Loucy (cell line): ENCODE results near the gene HSF5.

Experiments
- H2AFZ ChIP-seq: fragments of 200-600 bp; sonication (generic); 2 replicates; pipeline ENCODE4 v1.6.0; 2016; ENCODE audit warnings: antibody characterized with exemption, mild to moderate bottlenecking, low read length, moderate library complexity
- H3F3A ChIP-seq: fragments of 200-600 bp; 2 replicates; pipeline ENCODE4 v1.6.0; 2016; ENCODE audit warnings: antibody characterized with exemption, low read depth, mild to moderate bottlenecking
- H3K27me3 ChIP-seq: fragments of 200-600 bp; sonication (generic); 2 replicates; pipeline ENCODE4 v1.6.1; 2014; ENCODE audit warnings: low read length, mild to moderate bottlenecking; ENCODE audit not compliant: insufficient read depth, poor library complexity, severe bottlenecking
- H3K36me3 ChIP-seq: fragments of 200-600 bp; sonication (generic); 2 replicates; pipeline ENCODE4 v1.6.1; 2016; ENCODE audit warnings: low read length; ENCODE audit not compliant: insufficient read depth
- H3K4me1 ChIP-seq: fragments of 200-600 bp; sonication (generic); 2 replicates; pipeline ENCODE4 v1.5.1; 2014; ENCODE audit warnings: low read length, mild to moderate bottlenecking; ENCODE audit not compliant: insufficient read depth, poor library complexity, severe bottlenecking
- H3K4me2 ChIP-seq: fragments of 200-600 bp; sonication (generic); 2 replicates; pipeline ENCODE4 v1.6.0; 2014; ENCODE audit warnings: antibody characterized with exemption, low read length, low read depth, mild to moderate bottlenecking; ENCODE audit not compliant: poor library complexity, severe bottlenecking
- H3K4me3 ChIP-seq: fragments of 200-600 bp; sonication (generic); 2 replicates; pipeline ENCODE4 v1.5.1; 2014; ENCODE audit warnings: low read length, mild to moderate bottlenecking, mixed read lengths; ENCODE audit not compliant: poor library complexity, severe bottlenecking
- H3K79me2 ChIP-seq: fragments of 200-600 bp; sonication (generic); 2 replicates; pipeline ENCODE4 v1.6.1; 2014; ENCODE audit warnings: low read length; ENCODE audit not compliant: insufficient read depth
- H3K9ac ChIP-seq: fragments of 200-600 bp; sonication (generic); 2 replicates; pipeline ENCODE4 v1.6.0; 2014; ENCODE audit warnings: mild to moderate bottlenecking, low read depth, low read length, moderate library complexity; ENCODE audit not compliant: poor library complexity, severe bottlenecking
- H3K9me2 ChIP-seq: fragments of 200-600 bp; sonication (generic); replicated peaks from 2 replicates; pipeline ENCODE4 v1.6.1; 2016; ENCODE audit warnings: low read depth, low read length, mixed read lengths
- H3K9me3 ChIP-seq: fragments of 200-600 bp; sonication (generic); 2 replicates; pipeline ENCODE4 v1.6.1; 2014; ENCODE audit warnings: mild to moderate bottlenecking, antibody characterized with exemption, low read length, low read depth; ENCODE audit not compliant: insufficient read depth
- H4K20me1 ChIP-seq: fragments of 200-600 bp; sonication (generic); 2 replicates; pipeline ENCODE4 v1.6.0; 2014; ENCODE audit warnings: antibody characterized with exemption, low read length, mild to moderate bottlenecking; ENCODE audit not compliant: insufficient read depth, poor library complexity, severe bottlenecking
- EZH2phosphoT487 ChIP-seq: fragments of 200-600 bp; IDR thresholded peaks from 2 replicates; pipeline ENCODE4 v1.6.1; 2018; ENCODE audit warnings: antibody characterized with exemption, mild to moderate bottlenecking, moderate library complexity, borderline replicate concordance
- TF ChIP-seq, protein P1 (sequence below): fragments of 200-600 bp; sonication (generic); conservative IDR thresholded peaks from 2 replicates; pipeline ENCODE4 v1.5.1; 2014; ENCODE audit warnings: mild to moderate bottlenecking, antibody characterized with exemption, low read length

The HSF5 gene

DNA sequence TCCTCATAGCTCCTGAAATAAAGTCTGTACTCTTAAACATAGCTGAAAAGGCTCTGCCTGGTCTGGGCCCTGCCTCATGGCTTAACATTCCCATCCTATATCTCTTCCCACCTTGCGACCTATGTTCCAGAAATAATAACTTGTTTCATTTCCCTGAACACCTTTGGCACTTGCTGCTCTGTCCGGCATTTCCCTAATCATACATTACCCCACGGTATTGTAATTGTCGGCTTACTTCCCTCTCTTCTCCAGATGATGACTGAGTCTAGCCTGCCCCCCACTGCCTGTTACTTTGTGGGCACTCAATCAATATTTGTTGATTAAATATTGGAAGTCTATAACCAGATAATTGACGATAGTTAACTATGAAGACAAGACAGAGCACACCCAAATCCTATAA, 113.0 kb downstream of the HSF5 start:
- Histone ChIP-seq H2AFZ (no peak overlapping the region), H3K4me3 (no peak overlapping the region), H3K4me1 (peaks cover 43% of the 10 kb centered on the region), H3K9me3 (no peaks in the 10 kb centered on the region), H3K9me2 (no peaks in the 10 kb centered on the region), H3K27me3 (no peaks in the 10 kb centered on the region), H4K20me1 (no peaks in the 10 kb centered on the region), H3K36me3 (peaks cover 5% of the 10 kb centered on the region; the same call in 1 of the 2 replicates), H3K9ac (no peak overlapping the region), H3K79me2 (peaks cover 87% of the 10 kb centered on the region), H3F3A (no peaks in the 10 kb centered on the region), H3K4me2 (no peak overlapping the region)
- TF ChIP-seq, protein P1, sequence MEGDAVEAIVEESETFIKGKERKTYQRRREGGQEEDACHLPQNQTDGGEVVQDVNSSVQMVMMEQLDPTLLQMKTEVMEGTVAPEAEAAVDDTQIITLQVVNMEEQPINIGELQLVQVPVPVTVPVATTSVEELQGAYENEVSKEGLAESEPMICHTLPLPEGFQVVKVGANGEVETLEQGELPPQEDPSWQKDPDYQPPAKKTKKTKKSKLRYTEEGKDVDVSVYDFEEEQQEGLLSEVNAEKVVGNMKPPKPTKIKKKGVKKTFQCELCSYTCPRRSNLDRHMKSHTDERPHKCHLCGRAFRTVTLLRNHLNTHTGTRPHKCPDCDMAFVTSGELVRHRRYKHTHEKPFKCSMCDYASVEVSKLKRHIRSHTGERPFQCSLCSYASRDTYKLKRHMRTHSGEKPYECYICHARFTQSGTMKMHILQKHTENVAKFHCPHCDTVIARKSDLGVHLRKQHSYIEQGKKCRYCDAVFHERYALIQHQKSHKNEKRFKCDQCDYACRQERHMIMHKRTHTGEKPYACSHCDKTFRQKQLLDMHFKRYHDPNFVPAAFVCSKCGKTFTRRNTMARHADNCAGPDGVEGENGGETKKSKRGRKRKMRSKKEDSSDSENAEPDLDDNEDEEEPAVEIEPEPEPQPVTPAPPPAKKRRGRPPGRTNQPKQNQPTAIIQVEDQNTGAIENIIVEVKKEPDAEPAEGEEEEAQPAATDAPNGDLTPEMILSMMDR = no peak
- TF ChIP-seq EZH2phosphoT487 = no peak

DNA sequence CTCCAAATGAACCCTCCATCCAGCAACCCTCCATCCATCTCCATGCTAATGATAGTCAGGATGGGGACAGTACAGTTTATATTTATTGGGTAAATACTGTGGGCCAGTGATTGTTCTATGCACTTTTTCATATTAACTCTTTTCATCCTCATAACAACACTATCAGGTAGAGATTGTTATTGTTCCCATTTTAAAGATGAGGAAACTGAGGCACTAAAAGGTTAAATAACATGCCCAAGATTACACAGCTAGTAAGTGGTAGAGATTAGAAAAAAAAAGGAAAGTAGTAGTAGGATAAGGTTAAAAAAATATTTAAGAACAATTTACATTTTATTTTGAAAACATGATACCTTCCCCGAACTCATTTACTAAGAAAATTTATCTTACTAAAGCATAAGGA, 114.3 kb downstream of the HSF5 start:
- Histone ChIP-seq H3K9me2 (no peaks in the 10 kb centered on the region), H3K79me2 (peaks cover 73% of the 10 kb centered on the region), H3K4me2 (no peak overlapping the region), H3K4me1 (peaks cover 30% of the 10 kb centered on the region), H2AFZ (no peak overlapping the region), H3K36me3 (peaks cover 15% of the 10 kb centered on the region; the same call in 1 of the 2 replicates), H3F3A (no peaks in the 10 kb centered on the region), H4K20me1 (no peaks in the 10 kb centered on the region), H3K9ac (no peak overlapping the region), H3K27me3 (no peaks in the 10 kb centered on the region), H3K9me3 (no peaks in the 10 kb centered on the region), H3K4me3 (no peak overlapping the region)
- TF ChIP-seq, protein P1 = no peak
- TF ChIP-seq EZH2phosphoT487 = no peak

DNA sequence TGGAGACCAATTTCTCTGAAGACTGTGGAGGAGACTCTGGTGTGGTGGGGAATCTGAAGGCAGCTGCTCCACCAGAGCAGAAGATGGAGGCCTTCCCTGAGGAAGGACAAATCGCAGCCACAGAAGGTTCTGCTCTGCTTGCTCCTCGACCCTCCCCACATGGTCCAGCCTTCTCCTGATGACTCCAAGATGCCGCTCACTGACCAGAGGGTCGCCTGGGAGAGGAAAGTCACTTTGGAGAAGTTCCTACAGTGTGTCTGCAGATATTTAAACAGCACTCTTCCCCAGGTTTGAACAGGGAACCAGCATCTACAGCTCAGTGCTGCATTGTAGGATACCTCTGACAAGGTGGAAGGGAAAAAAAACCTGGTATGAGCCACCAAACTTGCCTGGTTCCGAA, 115.2 kb downstream of the HSF5 start:
- Histone ChIP-seq H3K36me3 (peaks cover 17% of the 10 kb centered on the region; the same call in 1 of the 2 replicates), H3K9me2 (no peaks in the 10 kb centered on the region), H3K9ac (no peak overlapping the region)

DNA sequence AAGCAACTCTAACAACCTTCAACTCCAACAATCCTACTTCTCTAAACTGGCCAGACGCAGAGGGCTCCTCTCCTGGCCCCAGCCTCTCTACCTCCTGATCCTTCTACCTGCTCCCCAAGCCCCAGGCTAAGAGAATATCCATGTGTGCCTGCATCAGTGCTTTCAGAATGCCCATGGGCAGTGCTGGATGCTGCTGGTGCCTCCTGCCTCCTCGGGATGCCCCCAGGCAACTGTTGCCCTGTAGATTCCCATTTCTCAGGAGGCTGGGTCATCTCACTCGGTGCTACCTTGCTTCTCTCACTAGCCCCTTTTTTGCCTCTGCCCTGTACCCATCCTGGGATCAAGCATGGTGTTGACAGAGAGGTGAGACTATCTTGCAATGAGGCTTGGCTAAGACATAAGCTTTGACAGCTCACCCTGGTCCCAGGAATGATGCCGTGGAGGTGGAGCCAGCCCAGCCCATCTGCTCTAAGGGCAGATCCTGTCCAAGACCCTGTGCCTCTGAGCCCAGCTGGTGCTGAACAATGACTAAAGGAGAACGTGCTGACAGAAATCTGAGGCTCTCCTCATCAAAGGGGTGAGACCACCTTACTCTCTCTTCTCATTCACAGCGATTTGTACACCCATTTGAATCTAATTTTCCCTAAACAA, 116.8 kb downstream of the HSF5 start:
- Histone ChIP-seq H3K79me2 (peaks cover 58% of the 10 kb centered on the region), H3K9ac (no peak overlapping the region), H3K4me1 (peaks cover 11% of the 10 kb centered on the region), H3K9me3 (no peaks in the 10 kb centered on the region), H3K4me3 (no peak overlapping the region), H3K36me3 (peaks cover 22% of the 10 kb centered on the region; the same call in 1 of the 2 replicates), H3K4me2 (no peak overlapping the region), H4K20me1 (no peaks in the 10 kb centered on the region), H3K9me2 (no peaks in the 10 kb centered on the region), H2AFZ (no peak overlapping the region), H3K27me3 (no peaks in the 10 kb centered on the region), H3F3A (no peaks in the 10 kb centered on the region)
- TF ChIP-seq EZH2phosphoT487 = no peak
- TF ChIP-seq, protein P1 = no peak

More for the DNA sequence above, 115.2 kb downstream of the HSF5 start:
- Histone ChIP-seq H2AFZ (no peak overlapping the region), H3F3A (no peaks in the 10 kb centered on the region), H3K9me3 (no peaks in the 10 kb centered on the region), H4K20me1 (no peaks in the 10 kb centered on the region), H3K4me1 (peaks cover 23% of the 10 kb centered on the region), H3K79me2 (peaks cover 65% of the 10 kb centered on the region), H3K4me3 (no peak overlapping the region), H3K4me2 (no peak overlapping the region), H3K27me3 (no peaks in the 10 kb centered on the region)
- no peak for TF ChIP-seq EZH2phosphoT487
